GM12801 (cell line): ENCODE results near the gene GALNTL6.

Experiments
- CTCF ChIP-seq: IDR thresholded peaks from one replicate; pipeline ENCODE4 v1.5.1; 2011; ENCODE audit warnings: control low read depth; ENCODE audit not compliant: insufficient read length; ENCODE audit errors: extremely low read depth

GALNTL6 gene

GRCh38 chr4:172995704-172996103 lies 1182.5 kb downstream of the GALNTL6 start:
- TF ChIP-seq CTCF, result no peak

GRCh38 chr4:172996571-172997216 lies 1183.5 kb downstream of the GALNTL6 start:
- no peak for TF ChIP-seq CTCF

- no peak for TF ChIP-seq CTCF
These were observed 1184.0 kb downstream of the GALNTL6 start for GRCh38 chr4:172997217-172997609.

- TF ChIP-seq CTCF, result no peak
These were observed 1184.7 kb downstream of the GALNTL6 start for GRCh38 chr4:172997856-172998255.

GRCh38 chr4:172998527-172999469 lies 1185.6 kb downstream of the GALNTL6 start:
- TF ChIP-seq CTCF, result no peak

- TF ChIP-seq CTCF, result no peak
These were observed 1188.4 kb downstream of the GALNTL6 start for GRCh38 chr4:173001571-173001970.

GRCh38 chr4:173002830-173003561 lies 1189.8 kb downstream of the GALNTL6 start:
- no peak for TF ChIP-seq CTCF
